SK-N-SH (cell line): ENCODE results near the gene MANF. TPM values are rescaled to one million over a fixed set of nuclear protein-coding genes. Genes with fewer than 3 reads are reported as not detected.
"Not testable (repeated sequence)": the region's sequence is repeated elsewhere in the genome, so short reads cannot be mapped to it uniquely, and the experiment has no call there.

Experiments used
- CTCF ChIA-PET: fragments of 300-600, 350-600 bp; formaldehyde crosslinking; extraction: SDS; loops from one replicate; lab custom pipeline; 2021; lab: Yijun Ruan, JAX
- POLR2A ChIA-PET: fragments of 350-600 bp; sonication (Branson Sonifier 250); formaldehyde crosslinking; extraction: SDS; loops from one replicate; lab custom pipeline; 2020; ENCODE audit warnings: antibody characterized with exemption, inconsistent platforms; lab: Yijun Ruan, JAX
- DNase-seq: peaks from one replicate; pipeline ENCODE4 v3.0.0; 2012
- H2AFZ ChIP-seq: fragments of 200-600 bp; sonication (generic); 2 replicates; pipeline ENCODE4 v1.8.1; 2016; ENCODE audit warnings: antibody characterized with exemption, mild to moderate bottlenecking, low read depth
- H3F3A ChIP-seq: fragments of 200-600 bp; sonication (generic); replicated peaks from 2 replicates; pipeline ENCODE3; 2016; ENCODE audit warnings: antibody characterized with exemption, mild to moderate bottlenecking; ENCODE audit not compliant: insufficient read depth
- H3K27ac ChIP-seq, 2 experiments: fragments of 200-500 bp in 1 of 2; fragments of 200-600 bp in 1 of 2; sonication (Bioruptor generic) in 1 of 2; sonication (generic), shearing (Covaris generic) in 1 of 2; 2 replicates each; pipeline versions ENCODE4 v1.5.1 to v1.6.1; 2014 to 2016; ENCODE audit warnings: low read depth in 2 of 2, inconsistent platforms in 1 of 2, low read length in 1 of 2, mild to moderate bottlenecking in 1 of 2, mixed read lengths in 1 of 2
- H3K27me3 ChIP-seq: fragments of 200-600 bp; sonication (generic), shearing (Covaris generic); 2 replicates; pipeline ENCODE4 v1.6.1; 2016; ENCODE audit warnings: mixed run types; ENCODE audit not compliant: insufficient read depth
- H3K36me3 ChIP-seq, 2 experiments: fragments of 200-500 bp in 1 of 2; fragments of 200-600 bp in 1 of 2; sonication (Bioruptor generic) in 1 of 2; sonication (generic) in 1 of 2; replicated peaks in 1 of 2; 2 replicates each; pipeline versions ENCODE3 to v1.5.1; 2014 to 2016; ENCODE audit warnings: low read length in 1 of 2, mild to moderate bottlenecking in 1 of 2; ENCODE audit not compliant: insufficient read depth in 2 of 2, control insufficient read depth in 1 of 2
- H3K4me1 ChIP-seq, 2 experiments: fragments of 200-500 bp in 1 of 2; fragments of 200-600 bp in 1 of 2; sonication (Bioruptor generic) in 1 of 2; sonication (generic), shearing (Covaris generic) in 1 of 2; 2 replicates each; pipeline versions ENCODE4 v1.5.1 to v1.6.1; 2014 to 2016; ENCODE audit warnings: low read depth in 1 of 2, low read length in 1 of 2, mixed run types in 1 of 2; ENCODE audit not compliant: insufficient read depth in 2 of 2, control insufficient read depth in 1 of 2
- H3K4me2 ChIP-seq: fragments of 200-600 bp; sonication (generic), shearing (Covaris generic); 2 replicates; pipeline ENCODE4 v1.6.1; 2017; ENCODE audit warnings: mixed run types
- H3K4me3 ChIP-seq, 2 experiments: fragments of 200-500 bp in 1 of 2; fragments of 200-600 bp in 1 of 2; sonication (Bioruptor generic) in 1 of 2; sonication (generic), shearing (Covaris generic) in 1 of 2; 2 replicates each; pipeline versions ENCODE4 v1.5.1 to v1.8.1; 2014 to 2016; ENCODE audit warnings: low read depth in 2 of 2, inconsistent platforms in 1 of 2, low read length in 1 of 2, mild to moderate bottlenecking in 1 of 2, mixed read lengths in 1 of 2, moderate library complexity in 1 of 2
- H3K79me2 ChIP-seq: fragments of 200-600 bp; sonication (generic); 2 replicates; pipeline ENCODE4 v1.8.1; 2017; ENCODE audit warnings: mild to moderate bottlenecking; ENCODE audit not compliant: insufficient read depth
- H3K9ac ChIP-seq: fragments of 200-600 bp; sonication (generic); 2 replicates; pipeline ENCODE4 v1.6.1; 2017; ENCODE audit warnings: mixed run types
- H3K9me2 ChIP-seq: fragments of 200-600 bp; sonication (generic); 2 replicates; pipeline ENCODE4 v1.6.1; 2017; ENCODE audit warnings: mixed run types
- H3K9me3 ChIP-seq: fragments of 200-600 bp; sonication (generic); 2 replicates; pipeline ENCODE4 v1.6.1; 2017; ENCODE audit warnings: mixed run types, mild to moderate bottlenecking, moderate library complexity
- H4K20me1 ChIP-seq: fragments of 200-600 bp; sonication (generic); 2 replicates; pipeline ENCODE4 v1.6.1; 2017; ENCODE audit warnings: mild to moderate bottlenecking, mixed run types; ENCODE audit not compliant: insufficient read depth
- FOXJ3 ChIP-seq: sonication (generic); formaldehyde crosslinking; IDR thresholded peaks from 2 replicates; pipeline ENCODE4 v1.5.1; 2020; ENCODE audit warnings: mild to moderate bottlenecking, missing genetic modification reagents
- GABPA ChIP-seq: IDR thresholded peaks from 2 replicates; pipeline ENCODE4 v1.4.0; 2012; ENCODE audit warnings: low read depth, mild to moderate bottlenecking
- NFIC ChIP-seq: IDR thresholded peaks from 2 replicates; pipeline ENCODE4 v1.4.0; 2012; ENCODE audit warnings: borderline replicate concordance
- NRF1 ChIP-seq: IDR thresholded peaks from 2 replicates; pipeline ENCODE4 v1.6.1; 2012; ENCODE audit warnings: low read depth, mild to moderate bottlenecking, low read length
- PBX3 ChIP-seq: IDR thresholded peaks from 2 replicates; pipeline ENCODE4; 2012
- POLR2AphosphoS5 ChIP-seq: IDR thresholded peaks from 2 replicates; pipeline ENCODE4 v1.6.1; 2012; ENCODE audit warnings: low read depth, low read length
- RAD21 ChIP-seq: IDR thresholded peaks from 2 replicates; pipeline ENCODE4 v1.6.1; 2012; ENCODE audit warnings: mild to moderate bottlenecking, low read length
- RCOR1 ChIP-seq: fragments of 150-350 bp; IDR thresholded peaks from 2 replicates; pipeline ENCODE4 v1.6.1; 2017; ENCODE audit warnings: antibody characterized with exemption, low read length
- RFX5 ChIP-seq: IDR thresholded peaks from 2 replicates; pipeline ENCODE4 v1.6.1; 2012; ENCODE audit warnings: mild to moderate bottlenecking, improper control_type of control experiment, low read length
- SMC3 ChIP-seq: IDR thresholded peaks from 2 replicates; pipeline ENCODE4 v1.6.1; 2012; ENCODE audit warnings: low read depth, low read length, improper control_type of control experiment
- TAF1 ChIP-seq: IDR thresholded peaks from 2 replicates; pipeline ENCODE4 v1.6.1; 2012; ENCODE audit warnings: low read depth, mild to moderate bottlenecking, low read length, moderate library complexity, borderline replicate concordance
- TCF12 ChIP-seq: IDR thresholded peaks from 2 replicates; pipeline ENCODE4 v1.4.0; 2012
- WGBS: methylation state at CpG from one replicate; pipeline ENCODE4 v1.1.6; 2017; ENCODE audit warnings: low lambda C conversion rate; 5-methylcytosine and 5-hydroxymethylcytosine counted together
- polyA plus RNA-seq, 3 experiments: library from polyadenylated mRNA; depleted of rRNA; stranded (reverse); fragments of >200 nt; gene quantifications; 2 replicates each; pipeline ENCODE4 v1.2.3, GENCODE V29; 2012
- TF ChIP-seq, protein P1 (sequence below): fragments of 150-350 bp; IDR thresholded peaks from 2 replicates; pipeline ENCODE4 v1.6.1; 2017; ENCODE audit warnings: antibody characterized with exemption, low read length, low read depth, borderline replicate concordance

MANF gene
- polyA plus RNA-seq, 1 of the 3 experiments (the other 2 are of a cell fraction), result 121 TPM

DNA sequence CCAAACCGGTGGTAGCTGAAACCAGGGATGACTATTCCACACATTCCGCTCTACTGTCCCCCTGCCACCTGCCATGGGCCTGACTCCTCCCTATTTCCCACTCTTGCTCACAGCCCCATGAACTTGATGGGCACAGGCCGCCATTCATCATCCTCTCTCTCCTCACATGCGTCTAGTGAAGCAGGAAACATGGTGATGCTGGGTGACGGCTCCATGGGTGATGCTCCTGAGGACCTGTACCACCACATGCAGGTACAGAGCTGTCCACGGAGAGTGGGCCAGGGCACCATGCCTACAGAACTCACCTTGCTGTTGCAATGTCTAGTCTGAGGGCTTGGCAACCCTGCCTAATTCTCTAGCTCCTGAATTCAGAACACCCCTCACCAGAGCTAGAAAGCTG is 23.3 kb upstream of the MANF start (continued):
- TF ChIP-seq NRF1 (no peak), TAF1 (no peak), RFX5 (no peak)
- TF ChIP-seq, protein P1, sequence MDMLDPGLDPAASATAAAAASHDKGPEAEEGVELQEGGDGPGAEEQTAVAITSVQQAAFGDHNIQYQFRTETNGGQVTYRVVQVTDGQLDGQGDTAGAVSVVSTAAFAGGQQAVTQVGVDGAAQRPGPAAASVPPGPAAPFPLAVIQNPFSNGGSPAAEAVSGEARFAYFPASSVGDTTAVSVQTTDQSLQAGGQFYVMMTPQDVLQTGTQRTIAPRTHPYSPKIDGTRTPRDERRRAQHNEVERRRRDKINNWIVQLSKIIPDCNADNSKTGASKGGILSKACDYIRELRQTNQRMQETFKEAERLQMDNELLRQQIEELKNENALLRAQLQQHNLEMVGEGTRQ, result no peak

DNA sequence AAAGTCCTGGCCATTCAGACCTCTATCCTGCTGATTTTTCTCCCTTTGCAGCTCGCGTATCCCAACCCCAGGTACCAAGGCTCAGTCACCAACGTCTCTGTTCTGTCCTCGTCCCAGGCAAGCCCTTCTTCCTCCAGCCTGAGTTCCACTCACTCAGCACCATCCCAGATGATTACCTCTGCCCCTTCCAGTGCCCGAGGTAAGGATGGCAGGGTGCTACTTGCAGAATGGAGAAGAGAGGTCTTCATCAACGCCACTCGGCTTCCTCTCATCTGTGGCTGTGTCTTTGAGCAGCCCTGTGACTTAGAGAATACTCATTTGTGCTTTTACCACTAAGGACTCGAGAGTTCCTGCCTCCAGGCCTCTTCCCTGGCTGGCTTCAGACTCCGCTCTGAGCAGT is 22.6 kb upstream of the MANF start:
- Histone ChIP-seq H3K79me2 (no peaks in the 10 kb centered on the region), H3K4me2 (no peak overlapping the region), H3F3A (no peaks in the 10 kb centered on the region), H3K9ac (no peak overlapping the region), H3K4me1 (no peaks in the 10 kb centered on the region), H3K4me3 (no peak overlapping the region), H3K9me3 (no peaks in the 10 kb centered on the region), H3K27ac (no peak overlapping the region), H4K20me1 (no peaks in the 10 kb centered on the region), H2AFZ (no peak overlapping the region), H3K36me3 (no peaks in the 10 kb centered on the region), H3K27me3 (no peaks in the 10 kb centered on the region; the same call in 1 of the 2 replicates), H3K9me2 (no peaks in the 10 kb centered on the region)
- ChIA-PET CTCF (interaction anchor here (0.9 to 2.0 kb wide), 3 partner anchors 9 to 746 kb away, joined by 3 to 16 read pairs (median 3); no protein-coding TSS in a partner anchor), POLR2A (no interaction called here)
- TF ChIP-seq TCF12, result no peak
- no peak for TF ChIP-seq FOXJ3
- no peak for TF ChIP-seq SMC3
- no peak for TF ChIP-seq PBX3
- TF ChIP-seq RAD21, result no peak
- no peak for TF ChIP-seq NFIC
- no peak for TF ChIP-seq GABPA
- no peak for TF ChIP-seq RCOR1
- TF ChIP-seq TAF1, result no peak
- TF ChIP-seq POLR2AphosphoS5, result no peak
- DNase-seq, result no peak
- WGBS, result 47% methylated on average over 9 of the region's 9 CpGs

DNA sequence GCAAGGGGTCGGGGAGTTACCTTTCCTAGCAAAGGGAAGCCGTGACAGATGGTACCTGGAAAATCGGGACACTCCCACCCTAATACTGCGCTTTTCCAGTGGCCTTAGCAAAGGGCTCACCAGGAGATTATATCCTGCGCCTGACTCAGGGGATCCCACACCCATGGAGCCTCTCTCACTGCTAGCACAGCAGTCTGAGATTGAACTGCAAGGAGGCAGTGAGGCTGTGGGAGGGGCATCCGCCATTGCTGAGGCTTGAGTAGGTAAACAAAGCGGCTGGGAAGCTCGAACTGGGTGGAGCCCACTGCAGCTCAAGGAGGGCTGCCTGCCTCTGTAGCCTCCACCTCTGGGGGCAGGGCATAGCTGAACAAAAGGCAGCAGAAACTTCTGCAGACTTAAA is 16.8 kb upstream of the MANF start:
- DNase-seq, POLR2A ChIA-PET, H3K9me2 ChIP-seq, H3K4me2 ChIP-seq, H3K36me3 ChIP-seq, H3K4me1 ChIP-seq, H4K20me1 ChIP-seq, H3K9ac ChIP-seq, H2AFZ ChIP-seq, H3K27ac ChIP-seq, H3K79me2 ChIP-seq, H3K4me3 ChIP-seq, H3K9me3 ChIP-seq, H3F3A ChIP-seq, H3K27me3 ChIP-seq: not testable (repeated sequence)
- CTCF ChIA-PET, result interaction anchor here (1.0 to 5.4 kb wide), 4 partner anchors 10 to 756 kb away, joined by 3 to 83 read pairs (median 4); partner anchors contain the start of gene MAPKAPK3
- 27% methylated on average over 3 of the region's 8 CpGs for WGBS
